Ovary (tissue), 9 donors: ENCODE measurements around the gene GRIN2B. TPM values are rescaled to one million over a fixed set of nuclear protein-coding genes. Genes with fewer than 3 reads are reported as not detected.
A peak's percentile ranks its signal among the peaks of the same experiment; 100 is the strongest.

ENCODE experiments used
- DNase-seq, 5 donors: peaks; one replicate each; pipeline ENCODE4 v3.0.0-alpha.2; 2019 to 2020
- H3K27ac ChIP-seq, 2 donors: fragments of 200-600 bp; one replicate each; pipeline versions ENCODE4 v1.5.1 to v1.8.0; 2019 to 2022
- H3K27me3 ChIP-seq: fragments of 200-600 bp; one replicate; pipeline ENCODE4 v1.8.0; 2022
- H3K36me3 ChIP-seq: fragments of 200-600 bp; sonication (generic); one replicate; pipeline ENCODE4 v1.5.1; 2019
- H3K4me1 ChIP-seq: one replicate; pipeline ENCODE4 v1.8.1; 2013; ENCODE audit warnings: mild to moderate bottlenecking, moderate library complexity; ENCODE audit not compliant: insufficient read depth
- H3K4me3 ChIP-seq: fragments of 200-600 bp; sonication (generic); one replicate; pipeline ENCODE4 v1.5.1; 2017
- H3K9me3 ChIP-seq, 2 donors: fragments of 200-600 bp in 1 of 2; sonication (generic) in 1 of 2; one replicate each; pipeline versions ENCODE4 v1.5.1 to v1.8.1; 2013 to 2019; ENCODE audit warnings: mild to moderate bottlenecking in 1 of 2, moderate library complexity in 1 of 2
- EP300 ChIP-seq: sonication (generic); formaldehyde crosslinking; IDR thresholded peaks from one replicate; pipeline ENCODE4 v1.6.1; 2017; ENCODE audit warnings: antibody characterized with exemption
- POLR2A ChIP-seq: fragments of 450-650 bp; IDR thresholded peaks from one replicate; pipeline ENCODE4 v1.6.1; 2017; ENCODE audit warnings: antibody characterized with exemption, mild to moderate bottlenecking, moderate library complexity
- WGBS, 3 donors: extraction: QIAGEN DNeasy Blood & Tissue Kit in 1 of 3; methylation state at CpG; one replicate each; pipeline versions ENCODE4 v1.1.5 to v1.1.7; 2013 to 2017; 5-methylcytosine and 5-hydroxymethylcytosine counted together
- intact Hi-C, 4 donors: fragments of 100-400 bp; cut with DNase I; formaldehyde crosslinking; loops; one replicate each; pipeline versions ENCODE4 v1.11.0 to v1.15.1; 2022 to 2023
- polyA plus RNA-seq, 2 donors: library from polyadenylated mRNA; stranded (reverse); fragments of 200-250 nt in 1 of 2; fragments of 350-450 nt in 1 of 2; fragmentation: Illumina TruSeq in 1 of 2; extraction: RNeasy Lipid Tissue Mini Kit (QIAGEN cat#74804) in 1 of 2; gene quantifications; one replicate each; pipeline ENCODE4 v1.2.3, GENCODE V29; 2013 to 2014
- total RNA-seq, 7 donors: library from RNA; depleted of rRNA in 2 of 7; stranded (reverse); fragments of >200 nt in 2 of 7; fragmentation: NEBNext Ultra II Directional in 3 of 7; extraction: Animal tissue kit (Norgen Biotek cat#: 25700) in 3 of 7; gene quantifications; one replicate each; pipeline versions ENCODE4 v1.1.0 to v1.2.4, GENCODE V29; 2016 to 2023
- TF ChIP-seq, protein P1 (sequence below), 3 donors: fragments of 450-650 bp in 2 of 3; fragments of 200-600 bp in 1 of 3; IDR thresholded peaks; one replicate each; pipeline versions ENCODE4 v1.5.1 to v1.8.0; 2016 to 2022; ENCODE audit warnings: antibody characterized with exemption in 3 of 3, mild to moderate bottlenecking in 1 of 3
- donor health status: DM: no; HTN: no; CAD: no; lungs with moderate emphysema.
- donor health status: DM: no; HTN: no; CAD: no.
- donor health status: Bipolar disorder and iron deficiency.
- donor health status: DM: yes; HTN: yes; CAD: no.
- donor health status: DM: no; HTN: no; CAD: no.
- donor health status: DM: yes; HTN: yes; CAD: no.

Gene GRIN2B
- total and polyA plus RNA-seq, 9 donors, result under 0.01 to 0.27 (median 0.11) TPM; not detected in 1

- Histone ChIP-seq H3K27me3 (no peaks in the 10 kb centered on the region), H3K27ac (no peak overlapping the region), H3K4me1 (no peaks in the 10 kb centered on the region), H3K4me3 (no peak overlapping the region), H3K36me3 (no peaks in the 10 kb centered on the region), H3K9me3 (no peaks in the 10 kb centered on the region)
- 1 to 3% (median 2%) methylated on average over 25 to 26 of the region's 26 CpGs for WGBS, 3 donors
- TF ChIP-seq EP300 (no peak), POLR2A (no peak)
- TF ChIP-seq, protein P1, sequence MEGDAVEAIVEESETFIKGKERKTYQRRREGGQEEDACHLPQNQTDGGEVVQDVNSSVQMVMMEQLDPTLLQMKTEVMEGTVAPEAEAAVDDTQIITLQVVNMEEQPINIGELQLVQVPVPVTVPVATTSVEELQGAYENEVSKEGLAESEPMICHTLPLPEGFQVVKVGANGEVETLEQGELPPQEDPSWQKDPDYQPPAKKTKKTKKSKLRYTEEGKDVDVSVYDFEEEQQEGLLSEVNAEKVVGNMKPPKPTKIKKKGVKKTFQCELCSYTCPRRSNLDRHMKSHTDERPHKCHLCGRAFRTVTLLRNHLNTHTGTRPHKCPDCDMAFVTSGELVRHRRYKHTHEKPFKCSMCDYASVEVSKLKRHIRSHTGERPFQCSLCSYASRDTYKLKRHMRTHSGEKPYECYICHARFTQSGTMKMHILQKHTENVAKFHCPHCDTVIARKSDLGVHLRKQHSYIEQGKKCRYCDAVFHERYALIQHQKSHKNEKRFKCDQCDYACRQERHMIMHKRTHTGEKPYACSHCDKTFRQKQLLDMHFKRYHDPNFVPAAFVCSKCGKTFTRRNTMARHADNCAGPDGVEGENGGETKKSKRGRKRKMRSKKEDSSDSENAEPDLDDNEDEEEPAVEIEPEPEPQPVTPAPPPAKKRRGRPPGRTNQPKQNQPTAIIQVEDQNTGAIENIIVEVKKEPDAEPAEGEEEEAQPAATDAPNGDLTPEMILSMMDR (IDR thresholded peaks at IDR 0.05), result no peak
- DNase-seq, result peak in 1 of 5 donors; percentile 36
- intact Hi-C loops, result no loop called here
Measured at GRCh38 chr12:13981990-13982389, 588 bp upstream of the GRIN2B start.

GRCh38 chr12:13980538-13981295, 685 bp downstream of the GRIN2B start:
- Histone ChIP-seq H3K4me1 (no peaks in the 10 kb centered on the region), H3K27ac (no peak overlapping the region), H3K27me3 (no peaks in the 10 kb centered on the region)

DNA sequence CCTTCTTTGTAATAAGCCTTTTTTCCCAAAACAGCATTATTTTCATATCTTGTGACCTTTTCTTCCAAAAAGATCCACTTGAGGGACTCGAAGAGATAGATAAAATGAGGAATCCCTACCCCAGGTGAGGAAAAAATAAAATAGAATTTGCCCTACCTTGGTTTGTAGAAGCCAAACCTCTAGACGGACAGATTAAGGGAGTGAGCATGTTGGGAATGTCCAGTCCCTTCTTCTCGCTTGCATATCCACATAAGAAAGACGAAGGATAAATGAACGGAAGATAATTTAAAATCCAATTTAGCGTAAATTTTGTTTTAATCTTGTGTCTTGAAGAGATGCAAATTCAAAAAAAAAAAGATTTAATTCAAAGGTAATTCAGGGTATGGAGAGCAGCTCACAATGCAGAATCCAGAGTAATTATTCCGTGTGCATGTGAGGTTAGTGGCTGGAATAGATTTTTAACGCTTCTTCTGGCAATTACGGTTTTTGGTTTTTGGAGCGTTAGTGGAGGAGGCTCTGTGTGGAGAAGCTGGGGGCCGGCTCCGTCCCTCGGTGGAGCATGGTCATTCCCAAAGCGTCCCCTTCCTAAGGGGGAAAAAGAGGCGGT, 1.5 kb downstream of the GRIN2B start:
- 18 to 21% (median 20%) methylated on average over 15 of the region's 15 CpGs for WGBS, 3 donors
- Histone ChIP-seq H3K4me3 (no peak overlapping the region), H3K4me1 (no peaks in the 10 kb centered on the region), H3K36me3 (no peaks in the 10 kb centered on the region), H3K27ac (no peak overlapping the region), H3K9me3 (no peaks in the 10 kb centered on the region), H3K27me3 (no peaks in the 10 kb centered on the region)
- DNase-seq, result no peak
- intact Hi-C loops, result no loop called here
- TF ChIP-seq EP300 (no peak), POLR2A (no peak)
- TF ChIP-seq, protein P1 (IDR thresholded peaks at IDR 0.05), result no peak

More at GRCh38 chr12:13980538-13981295, 685 bp downstream of the GRIN2B start:
- intact Hi-C loops, result no loop called here
- 1 to 2% (median 2%) methylated on average over 39 to 53 of the region's 53 CpGs for WGBS, 3 donors
- no peaks in the 10 kb centered on the region for H3K9me3 ChIP-seq
- DNase-seq, result peak in 1 of 5 donors; percentile 20
- no peaks in the 10 kb centered on the region for H3K36me3 ChIP-seq
- H3K4me3 ChIP-seq, result no peak overlapping the region
- TF ChIP-seq POLR2A, result no peak
- TF ChIP-seq EP300, result no peak
- TF ChIP-seq, protein P1 (IDR thresholded peaks at IDR 0.05), result no peak

DNA sequence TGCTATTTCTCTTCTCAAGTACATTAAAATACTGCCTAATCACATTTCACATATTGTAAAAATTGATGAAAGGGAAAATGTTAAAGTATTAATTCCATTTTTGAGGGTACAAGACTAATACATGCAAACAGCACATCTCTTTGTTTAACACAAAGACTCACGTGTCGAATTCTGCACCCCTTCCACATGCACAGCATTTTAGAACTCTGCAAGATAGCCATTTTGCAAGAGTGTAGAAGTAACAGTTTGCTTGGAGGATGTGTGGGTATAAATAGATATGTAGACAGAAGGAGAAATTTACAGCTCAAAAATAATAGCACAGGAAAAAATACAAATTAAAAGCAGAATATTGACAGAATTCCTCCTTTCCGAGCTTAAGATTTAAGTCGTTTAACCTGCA, 2.5 kb downstream of the GRIN2B start:
- TF ChIP-seq EP300 (no peak), POLR2A (no peak)
- TF ChIP-seq, protein P1 (IDR thresholded peaks at IDR 0.05), result no peak
- intact Hi-C loops, result no loop called here
- no peaks in the 10 kb centered on the region for H3K36me3 ChIP-seq
- no peak overlapping the region for H3K4me3 ChIP-seq
- H3K9me3 ChIP-seq, result no peaks in the 10 kb centered on the region
- DNase-seq, result no peak
- 76 to 86% (median 81%) methylated on average over 4 of the region's 4 CpGs for WGBS, 3 donors
- H3K27ac ChIP-seq, result no peak overlapping the region
- H3K4me1 ChIP-seq, result no peaks in the 10 kb centered on the region
- H3K27me3 ChIP-seq, result no peaks in the 10 kb centered on the region
